Skin of body (tissue), 2 donors: ENCODE results near the gene SLC4A4. TPM values are rescaled to one million over a fixed set of nuclear protein-coding genes. Genes with fewer than 3 reads are reported as not detected.

Experiments used
- DNase-seq: peaks from one replicate; lab custom pipeline; 2025; lab: John Stamatoyannopoulos, UW
- total RNA-seq: library from RNA; depleted of rRNA; stranded (reverse); fragments of >200 nt; gene quantifications from one replicate; pipeline ENCODE4 v1.2.3, GENCODE V29; 2014

Gene SLC4A4
- total RNA-seq, 1 donor from 2014 or later = 4.4 TPM

GRCh38 chr4:71356924-71357663 is 18.3 kb downstream of the SLC4A4 start:
- no peak for DNase-seq

GRCh38 chr4:71360844-71361243 is 22.0 kb downstream of the SLC4A4 start:
- DNase-seq = no peak

- no peak for DNase-seq
Observed at GRCh38 chr4:71361476-71361875, 22.7 kb downstream of the SLC4A4 start.

- DNase-seq = no peak
Observed at GRCh38 chr4:71366766-71367165, 27.9 kb downstream of the SLC4A4 start.

- DNase-seq = no peak
Observed at GRCh38 chr4:71367546-71367945, 28.7 kb downstream of the SLC4A4 start.

- no peak for DNase-seq
Observed at GRCh38 chr4:71368906-71369305, 30.1 kb downstream of the SLC4A4 start.

GRCh38 chr4:71369536-71369935 is 30.7 kb downstream of the SLC4A4 start:
- DNase-seq = no peak

GRCh38 chr4:71375494-71375893 is 36.7 kb downstream of the SLC4A4 start:
- DNase-seq = no peak

- DNase-seq = no peak
Observed at GRCh38 chr4:71377561-71377960, 38.7 kb downstream of the SLC4A4 start.

- no peak for DNase-seq
Observed at GRCh38 chr4:71379126-71379525, 40.3 kb downstream of the SLC4A4 start.

GRCh38 chr4:71380788-71381187 is 42.0 kb downstream of the SLC4A4 start:
- no peak for DNase-seq

GRCh38 chr4:71382125-71382899 is 43.5 kb downstream of the SLC4A4 start:
- DNase-seq = no peak

GRCh38 chr4:71382900-71383560 is 44.2 kb downstream of the SLC4A4 start:
- no peak for DNase-seq

- DNase-seq = no peak
Observed at GRCh38 chr4:71383984-71384383, 45.2 kb downstream of the SLC4A4 start.

GRCh38 chr4:71389149-71389827 is 50.5 kb downstream of the SLC4A4 start:
- peak; percentile 25 for DNase-seq

GRCh38 chr4:71392109-71392508 is 53.3 kb downstream of the SLC4A4 start:
- no peak for DNase-seq

- DNase-seq = no peak
Observed at GRCh38 chr4:71396382-71396781, 57.6 kb downstream of the SLC4A4 start.

GRCh38 chr4:71400810-71401209 is 62.0 kb downstream of the SLC4A4 start:
- DNase-seq = no peak

- no peak for DNase-seq
Observed at GRCh38 chr4:71402616-71403015, 63.8 kb downstream of the SLC4A4 start.

- no peak for DNase-seq
Observed at GRCh38 chr4:71404049-71404448, 65.2 kb downstream of the SLC4A4 start.

- DNase-seq = no peak
Observed at GRCh38 chr4:71405791-71406190, 67.0 kb downstream of the SLC4A4 start.

- no peak for DNase-seq
Observed at GRCh38 chr4:71406459-71406963, 67.7 kb downstream of the SLC4A4 start.
